Measurements from ENCODE around the gene SCUBE2. TPM values are rescaled to one million over a fixed set of nuclear protein-coding genes. Genes with fewer than 3 reads are reported as not detected.
"Not testable (repeated sequence)": the region's sequence is repeated elsewhere in the genome, so short reads cannot be mapped to it uniquely, and the experiment has no call there.

The SCUBE2 gene
- total RNA-seq, 2 experiments from 2014 or later, result not detected

GRCh38 chr11:9125185-9125886, 33.9 kb upstream of the SCUBE2 start:
- POLR2A ChIA-PET, result no interaction called here
- Mint-ChIP-seq H3K36me3 (ENCODE audit: low read depth) (peaks cover 3% of the 10 kb centered on the region), H3K27me3 (peaks cover 7% of the 10 kb centered on the region), H3K27ac (no peak overlapping the region), H3K4me1 (peaks cover 14% of the 10 kb centered on the region), H3K9me3 (no peaks in the 10 kb centered on the region), H3K4me3 (no peak overlapping the region)
- no peak for DNase-seq
- CTCF ChIA-PET, result interaction anchor here (1.4 kb wide), 1 partner anchor 12 kb away, joined by 5 read pairs; no protein-coding TSS in a partner anchor

DNA sequence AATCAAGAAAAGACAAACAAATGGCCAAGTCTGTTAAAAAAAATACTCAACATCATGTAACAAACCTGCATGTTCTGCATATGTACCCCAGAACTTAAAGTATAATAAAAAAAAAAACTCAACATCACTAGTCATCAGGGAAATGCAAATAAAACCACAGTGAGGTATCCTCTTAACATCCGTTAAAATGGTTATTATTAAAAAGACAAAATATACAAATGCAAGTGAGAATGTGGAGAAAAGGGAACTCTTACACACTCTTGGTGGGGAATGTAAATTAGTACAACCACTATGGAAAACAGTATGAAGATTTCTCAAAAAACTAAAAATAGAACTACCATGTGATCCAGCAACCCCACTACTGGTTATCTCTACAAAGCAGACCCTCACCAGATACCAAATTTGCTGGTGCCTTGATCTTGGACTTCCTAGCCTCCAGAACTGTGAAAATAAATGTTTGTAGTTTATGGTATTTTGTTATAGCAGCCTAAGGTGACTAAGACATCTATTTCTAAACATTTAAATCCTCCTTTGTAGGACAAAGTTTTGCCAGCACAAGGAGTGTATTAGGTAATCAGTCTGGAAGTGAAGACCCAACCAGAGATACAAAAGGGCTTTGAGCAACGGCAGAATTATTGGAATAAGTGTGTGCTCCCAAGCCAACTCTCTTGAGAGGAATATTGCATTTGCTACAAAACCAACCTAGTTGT, 32.4 kb upstream of the SCUBE2 start:
- H3K27ac Mint-ChIP-seq, result no peak overlapping the region

DNA sequence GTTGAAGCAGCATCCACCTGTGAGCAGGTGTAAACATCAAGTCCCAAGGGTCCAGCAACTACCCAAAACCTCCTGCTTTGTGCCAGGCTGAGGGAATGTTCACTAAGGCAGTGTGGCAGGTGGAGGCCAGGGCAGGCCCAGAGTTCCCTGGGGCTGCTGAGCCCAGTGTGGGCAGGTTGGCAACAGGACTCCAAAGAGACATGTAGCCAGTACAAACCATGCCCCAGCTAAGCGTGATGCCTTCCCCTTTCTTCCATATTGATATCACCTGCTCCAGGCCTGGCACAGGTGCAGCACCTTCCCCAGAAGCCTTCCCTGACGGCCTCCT, 30.0 kb upstream of the SCUBE2 start:
- Mint-ChIP-seq H3K27me3 (peaks cover 7% of the 10 kb centered on the region), H3K4me3 (no peak overlapping the region), H3K4me1 (peaks cover 3% of the 10 kb centered on the region), H3K36me3 (ENCODE audit: low read depth) (peaks cover 3% of the 10 kb centered on the region), H3K27ac (no peak overlapping the region), H3K9me3 (no peaks in the 10 kb centered on the region)
- POLR2A ChIA-PET, result no interaction called here
- no peak for DNase-seq
- CTCF ChIA-PET, result no interaction called here

More for the DNA sequence above, 32.4 kb upstream of the SCUBE2 start:
- peaks cover 14% of the 10 kb centered on the region for H3K4me1 Mint-ChIP-seq
- DNase-seq, result no peak
- H3K36me3 Mint-ChIP-seq (ENCODE audit: low read depth), result peaks cover 3% of the 10 kb centered on the region
- POLR2A ChIA-PET, result no interaction called here
- H3K9me3 Mint-ChIP-seq, result no peaks in the 10 kb centered on the region
- CTCF ChIA-PET, result interaction anchor here (1.7 kb wide), 1 partner anchor 14 kb away, joined by 7 read pairs; no protein-coding TSS in a partner anchor
- H3K4me3 Mint-ChIP-seq, result no peak overlapping the region
- H3K27me3 Mint-ChIP-seq, result peaks cover 7% of the 10 kb centered on the region

GRCh38 chr11:9120664-9121468, 29.5 kb upstream of the SCUBE2 start:
- POLR2A ChIA-PET, result no interaction called here

GRCh38 chr11:9118277-9118676, 26.9 kb upstream of the SCUBE2 start:
- H3K36me3 Mint-ChIP-seq (ENCODE audit: low read depth), result peaks cover 3% of the 10 kb centered on the region
- H3K27ac Mint-ChIP-seq, result no peak overlapping the region
- no peak overlapping the region for H3K4me3 Mint-ChIP-seq
- ChIA-PET POLR2A (no interaction called here), CTCF (no interaction called here)
- no peaks in the 10 kb centered on the region for H3K4me1 Mint-ChIP-seq
- H3K9me3 Mint-ChIP-seq, result peaks cover 9% of the 10 kb centered on the region
- no peak for DNase-seq
- peaks cover 8% of the 10 kb centered on the region for H3K27me3 Mint-ChIP-seq

More at GRCh38 chr11:9120664-9121468, 29.5 kb upstream of the SCUBE2 start:
- Mint-ChIP-seq H3K36me3 (ENCODE audit: low read depth) (peaks cover 3% of the 10 kb centered on the region), H3K4me3 (no peak overlapping the region), H3K4me1 (no peaks in the 10 kb centered on the region), H3K27ac (no peak overlapping the region), H3K27me3 (peaks cover 7% of the 10 kb centered on the region), H3K9me3 (no peaks in the 10 kb centered on the region)
- DNase-seq, result no peak
- CTCF ChIA-PET, result interaction anchor here (2.2 kb wide), 1 partner anchor 17 kb away, joined by 7 read pairs; no protein-coding TSS in a partner anchor

GRCh38 chr11:9112075-9112474, 20.7 kb upstream of the SCUBE2 start:
- H3K4me3 Mint-ChIP-seq, result no peak overlapping the region
- POLR2A ChIA-PET, result no interaction called here
- CTCF ChIA-PET, result interaction anchor here (1.7 kb wide), 1 partner anchor 19 kb away, joined by 4 read pairs; no protein-coding TSS in a partner anchor
- peaks cover 5% of the 10 kb centered on the region for H3K36me3 Mint-ChIP-seq (ENCODE audit: low read depth)
- peaks cover 9% of the 10 kb centered on the region for H3K27me3 Mint-ChIP-seq
- H3K4me1 Mint-ChIP-seq, result no peaks in the 10 kb centered on the region
- H3K27ac Mint-ChIP-seq, result no peak overlapping the region
- H3K9me3 Mint-ChIP-seq, result peaks cover 20% of the 10 kb centered on the region
- no peak for DNase-seq

GRCh38 chr11:9109858-9110731, 18.7 kb upstream of the SCUBE2 start:
- DNase-seq, result no peak
- Mint-ChIP-seq H3K4me3 (no peak overlapping the region), H3K27ac (no peak overlapping the region), H3K9me3 (peaks cover 18% of the 10 kb centered on the region), H3K4me1 (no peaks in the 10 kb centered on the region), H3K27me3 (peaks cover 18% of the 10 kb centered on the region), H3K36me3 (ENCODE audit: low read depth) (peaks cover 5% of the 10 kb centered on the region)
- ChIA-PET POLR2A (no interaction called here), CTCF (interaction anchor here (1.8 kb wide), 1 partner anchor 94 kb away, joined by 4 read pairs; no protein-coding TSS in a partner anchor)

DNA sequence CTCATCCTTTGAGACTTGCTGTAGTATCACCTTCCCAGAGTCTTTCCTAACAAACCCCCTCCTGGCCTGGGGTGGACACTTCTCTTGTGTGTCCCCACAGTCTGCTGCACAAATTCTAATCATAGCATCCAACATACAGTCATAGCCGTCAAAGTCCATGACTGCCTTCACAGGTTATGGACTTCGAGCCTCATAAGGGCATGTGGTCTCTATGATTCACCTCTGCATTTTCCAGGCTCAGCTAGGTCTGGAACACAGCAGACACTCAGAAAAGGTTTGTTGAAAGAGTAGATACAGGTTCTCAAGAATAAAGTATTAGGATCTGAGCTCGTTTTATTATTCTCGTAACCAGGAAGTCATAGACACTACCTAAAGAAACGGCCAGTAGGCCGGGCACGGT, 13.2 kb upstream of the SCUBE2 start:
- no peak for DNase-seq
- Mint-ChIP-seq H3K27me3 (peaks cover 45% of the 10 kb centered on the region), H3K9me3 (no peaks in the 10 kb centered on the region), H3K4me1 (no peaks in the 10 kb centered on the region), H3K4me3 (no peak overlapping the region), H3K27ac (no peak overlapping the region), H3K36me3 (ENCODE audit: low read depth) (no peaks in the 10 kb centered on the region)
- ChIA-PET POLR2A (no interaction called here), CTCF (interaction anchor here (0.7 to 2.1 kb wide), 3 partner anchors 9 to 1827 kb away, joined by 3 to 5 read pairs (median 3); no protein-coding TSS in a partner anchor)

DNA sequence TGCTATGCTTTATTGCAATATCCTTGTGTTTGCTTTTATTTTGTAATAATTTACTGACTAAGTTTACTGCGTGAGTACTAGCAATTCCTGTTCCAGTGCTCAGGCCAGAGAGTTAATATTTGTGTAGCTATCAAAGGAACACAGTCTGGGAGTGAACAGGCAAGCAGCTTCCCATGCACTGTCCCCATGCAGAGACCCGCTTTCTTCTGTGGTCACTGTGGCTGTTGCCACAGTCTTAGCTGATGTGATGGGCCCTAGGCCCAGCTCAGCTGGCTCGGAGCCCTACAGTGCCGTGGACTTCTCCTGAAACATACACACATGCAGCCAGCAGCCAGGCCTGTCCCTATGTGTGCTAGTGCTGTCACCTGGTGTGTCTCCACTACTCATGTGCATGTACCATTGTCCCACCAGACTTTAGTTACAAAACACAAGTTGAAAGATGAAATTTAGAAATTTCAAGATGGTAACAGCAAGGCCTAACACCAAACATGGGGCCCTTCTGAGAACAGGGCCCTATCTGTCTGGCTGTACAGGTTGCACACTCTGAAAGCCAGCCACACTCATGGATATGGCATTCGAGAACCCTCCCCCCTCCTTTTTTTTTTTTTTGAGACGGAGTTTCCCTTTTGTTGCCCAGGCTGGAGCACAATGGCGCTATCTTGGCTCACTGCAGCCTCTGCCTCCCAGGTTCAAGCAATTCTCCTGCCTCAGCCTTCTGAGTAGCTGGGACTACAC, 12.3 kb upstream of the SCUBE2 start:
- no peaks in the 10 kb centered on the region for H3K9me3 Mint-ChIP-seq
- H3K27me3 Mint-ChIP-seq, result peaks cover 44% of the 10 kb centered on the region
- H3K4me3 Mint-ChIP-seq, result no peak overlapping the region
- H3K4me1 Mint-ChIP-seq, result no peaks in the 10 kb centered on the region
- H3K27ac Mint-ChIP-seq, result no peak overlapping the region
- ChIA-PET POLR2A (no interaction called here), CTCF (interaction anchor here (0.7 to 2.1 kb wide), 3 partner anchors 8 to 1826 kb away, joined by 3 to 5 read pairs (median 3); no protein-coding TSS in a partner anchor)
- no peaks in the 10 kb centered on the region for H3K36me3 Mint-ChIP-seq (ENCODE audit: low read depth)
- DNase-seq, result no peak

GRCh38 chr11:9099617-9100016, 8.2 kb upstream of the SCUBE2 start:
- H3K4me3 Mint-ChIP-seq, result no peak overlapping the region
- H3K36me3 Mint-ChIP-seq (ENCODE audit: low read depth), result no peaks in the 10 kb centered on the region
- H3K27me3 Mint-ChIP-seq, result peaks cover 34% of the 10 kb centered on the region
- H3K4me1 Mint-ChIP-seq, result no peaks in the 10 kb centered on the region
- ChIA-PET POLR2A (no interaction called here), CTCF (interaction anchor here (4.5 kb wide), 1 partner anchor 85 kb away, joined by 19 read pairs; no protein-coding TSS in a partner anchor)
- H3K9me3 Mint-ChIP-seq, result no peaks in the 10 kb centered on the region
- DNase-seq, result no peak
- no peak overlapping the region for H3K27ac Mint-ChIP-seq

GRCh38 chr11:9098455-9098854, 7.1 kb upstream of the SCUBE2 start:
- H3K4me1 Mint-ChIP-seq; H3K36me3 Mint-ChIP-seq (ENCODE audit: low read depth); POLR2A ChIA-PET; DNase-seq; H3K27ac Mint-ChIP-seq; H3K4me3 Mint-ChIP-seq; H3K9me3 Mint-ChIP-seq: not testable (repeated sequence)
- CTCF ChIA-PET, result interaction anchor here (4.5 kb wide), 1 partner anchor 84 kb away, joined by 19 read pairs; no protein-coding TSS in a partner anchor
- H3K27me3 Mint-ChIP-seq, result peaks cover 33% of the 10 kb centered on the region

Data from activated CD4-positive, alpha-beta memory T cell treated with anti-CD3 and anti-CD28 coated beads, Interleukin-2, amount 10 ng/mL, durations not matched to agents 7 days and 5 days (primary cell).